Stimulated activated memory B cell treated with anti-CD40 and anti-IgM and Interleukin-4, amounts not matched to agents 10 μg/mL and 1 μg/mL and 100 μg/mL, for 72 hours (primary cell): ENCODE measurements around the gene PARD6A.
A peak's percentile ranks its signal among the peaks of the same experiment; 100 is the strongest.

ENCODE experiments used
- ATAC-seq: fragments of 150-1000 bp; cut with Tn5 transposase; 2 replicates; pipeline ENCODE4 v1.10.0; 2021
- H3K27ac Mint-ChIP-seq: one replicate; pipeline ENCODE4 v1.8.0; 2022; ENCODE audit warnings: mild to moderate bottlenecking, mixed read lengths
- H3K27me3 Mint-ChIP-seq: one replicate; pipeline ENCODE4 v1.8.0; 2022; ENCODE audit warnings: mixed read lengths
- H3K36me3 Mint-ChIP-seq: one replicate; pipeline ENCODE4 v1.8.0; 2022; ENCODE audit warnings: mixed read lengths
- H3K4me1 Mint-ChIP-seq: one replicate; pipeline ENCODE4 v1.8.0; 2022; ENCODE audit warnings: mixed read lengths
- H3K4me3 Mint-ChIP-seq: one replicate; pipeline ENCODE4 v1.8.0; 2022; ENCODE audit warnings: mild to moderate bottlenecking, moderate library complexity, mixed read lengths
- H3K9me3 Mint-ChIP-seq: one replicate; pipeline ENCODE4 v1.8.0; 2022; ENCODE audit warnings: mixed read lengths

PARD6A gene

GRCh38 chr16:67659675-67660563 is 841 bp upstream of the PARD6A start, which contains the start of gene ACD:
Gene ACD (minus strand): TSS chr16:67660260. CDS start chr16:67660220, 40 bp downstream.
- H3K4me1 Mint-ChIP-seq: peaks cover 50% of the 10 kb centered on the region
- no peaks in the 10 kb centered on the region for H3K9me3 Mint-ChIP-seq
- H3K36me3 Mint-ChIP-seq: peaks cover 21% of the 10 kb centered on the region
- H3K27me3 Mint-ChIP-seq: no peaks in the 10 kb centered on the region
- H3K27ac Mint-ChIP-seq: peak within 1 kb of the TSS; percentile 90
- peak within 1 kb of the TSS; percentile 85 for H3K4me3 Mint-ChIP-seq
- ATAC-seq: peak; percentile 82

GRCh38 chr16:67661101-67661761 is 471 bp downstream of the PARD6A start:
- Mint-ChIP-seq H3K4me3 (peak overlapping the region; percentile 85), H3K27ac (peak overlapping the region; percentile 90), H3K4me1 (peaks cover 46% of the 10 kb centered on the region), H3K27me3 (no peaks in the 10 kb centered on the region), H3K9me3 (no peaks in the 10 kb centered on the region), H3K36me3 (peaks cover 16% of the 10 kb centered on the region)
- ATAC-seq: no peak

GRCh38 chr16:67661886-67662652 is 1.3 kb downstream of the PARD6A start:
- Mint-ChIP-seq H3K9me3 (no peaks in the 10 kb centered on the region), H3K36me3 (peaks cover 16% of the 10 kb centered on the region), H3K27ac (peak overlapping the region; percentile 90), H3K4me3 (peak overlapping the region; percentile 85), H3K4me1 (peaks cover 55% of the 10 kb centered on the region), H3K27me3 (no peaks in the 10 kb centered on the region)
- ATAC-seq: no peak

- H3K27me3 Mint-ChIP-seq: no peaks in the 10 kb centered on the region
- H3K4me3 Mint-ChIP-seq: no peak overlapping the region
- no peak overlapping the region for H3K27ac Mint-ChIP-seq
- peaks cover 16% of the 10 kb centered on the region for H3K36me3 Mint-ChIP-seq
- H3K4me1 Mint-ChIP-seq: peaks cover 59% of the 10 kb centered on the region
- H3K9me3 Mint-ChIP-seq: no peaks in the 10 kb centered on the region
- no peak for ATAC-seq
Observed at GRCh38 chr16:67662653-67663010, 1.9 kb downstream of the PARD6A start.

- Mint-ChIP-seq H3K4me1 (peaks cover 59% of the 10 kb centered on the region), H3K9me3 (no peaks in the 10 kb centered on the region), H3K36me3 (peaks cover 16% of the 10 kb centered on the region), H3K4me3 (no peak overlapping the region), H3K27ac (no peak overlapping the region), H3K27me3 (no peaks in the 10 kb centered on the region)
- ATAC-seq: no peak
Observed at GRCh38 chr16:67663151-67663876, 2.6 kb downstream of the PARD6A start.

- ATAC-seq: no peak
Observed at GRCh38 chr16:67663877-67664222, 3.1 kb downstream of the PARD6A start.

GRCh38 chr16:67664258-67664657 is 3.5 kb downstream of the PARD6A start:
- Mint-ChIP-seq H3K4me3 (no peak overlapping the region), H3K36me3 (peaks cover 16% of the 10 kb centered on the region), H3K9me3 (no peaks in the 10 kb centered on the region), H3K4me1 (peaks cover 59% of the 10 kb centered on the region), H3K27me3 (no peaks in the 10 kb centered on the region), H3K27ac (no peak overlapping the region)
- ATAC-seq: no peak

More at GRCh38 chr16:67663877-67664222, 3.1 kb downstream of the PARD6A start:
- no peak overlapping the region for H3K4me3 Mint-ChIP-seq
- H3K9me3 Mint-ChIP-seq: no peaks in the 10 kb centered on the region
- H3K4me1 Mint-ChIP-seq: peaks cover 59% of the 10 kb centered on the region
- peaks cover 16% of the 10 kb centered on the region for H3K36me3 Mint-ChIP-seq
- H3K27me3 Mint-ChIP-seq: no peaks in the 10 kb centered on the region
- H3K27ac Mint-ChIP-seq: no peak overlapping the region

GRCh38 chr16:67664871-67665270 is 4.1 kb downstream of the PARD6A start:
- Mint-ChIP-seq H3K27me3 (no peaks in the 10 kb centered on the region), H3K27ac (no peak overlapping the region), H3K9me3 (no peaks in the 10 kb centered on the region), H3K4me3 (no peak overlapping the region), H3K4me1 (peaks cover 59% of the 10 kb centered on the region), H3K36me3 (peaks cover 13% of the 10 kb centered on the region)
- ATAC-seq: no peak

- H3K27ac Mint-ChIP-seq: peak overlapping the region; percentile 92
Observed at GRCh38 chr16:67665598-67665997, 4.8 kb downstream of the PARD6A start.

GRCh38 chr16:67666032-67666551 is 5.3 kb downstream of the PARD6A start:
- Mint-ChIP-seq H3K27ac (peak overlapping the region; percentile 92), H3K4me3 (peak overlapping the region; percentile 88), H3K9me3 (no peaks in the 10 kb centered on the region), H3K4me1 (peaks cover 59% of the 10 kb centered on the region), H3K36me3 (peaks cover 13% of the 10 kb centered on the region), H3K27me3 (no peaks in the 10 kb centered on the region)
- peak; percentile 1 for ATAC-seq

More at GRCh38 chr16:67665598-67665997, 4.8 kb downstream of the PARD6A start:
- H3K27me3 Mint-ChIP-seq: no peaks in the 10 kb centered on the region
- ATAC-seq: no peak
- H3K9me3 Mint-ChIP-seq: no peaks in the 10 kb centered on the region
- peaks cover 13% of the 10 kb centered on the region for H3K36me3 Mint-ChIP-seq
- H3K4me3 Mint-ChIP-seq: peak overlapping the region; percentile 68
- H3K4me1 Mint-ChIP-seq: peaks cover 62% of the 10 kb centered on the region

GRCh38 chr16:67666559-67667452 is 6.0 kb downstream of the PARD6A start, which contains the start of the genes C16orf86 and ENKD1:
Gene C16orf86 (plus strand): TSS chr16:67666814. CDS start chr16:67666971, 157 bp downstream.
Gene ENKD1 (minus strand): TSS chr16:67666750. CDS start chr16:67666442, 308 bp downstream.
- Mint-ChIP-seq H3K9me3 (no peaks in the 10 kb centered on the region), H3K27ac (peak within 1 kb of the TSS; percentile 92), H3K4me1 (peaks cover 52% of the 10 kb centered on the region), H3K4me3 (peak within 1 kb of the TSS; percentile 88), H3K27me3 (no peaks in the 10 kb centered on the region), H3K36me3 (peaks cover 13% of the 10 kb centered on the region)
- ATAC-seq: peak; percentile 83

- Mint-ChIP-seq H3K4me1 (peaks cover 55% of the 10 kb centered on the region), H3K27me3 (no peaks in the 10 kb centered on the region), H3K4me3 (peak overlapping the region; percentile 88), H3K27ac (peak overlapping the region; percentile 92), H3K9me3 (no peaks in the 10 kb centered on the region), H3K36me3 (peaks cover 13% of the 10 kb centered on the region)
- no peak for ATAC-seq
Observed at GRCh38 chr16:67667453-67667816, 6.7 kb downstream of the PARD6A start.

- peak; percentile 84 for ATAC-seq
- peak overlapping the region; percentile 88 for H3K4me3 Mint-ChIP-seq
- peaks cover 60% of the 10 kb centered on the region for H3K4me1 Mint-ChIP-seq
- H3K9me3 Mint-ChIP-seq: no peaks in the 10 kb centered on the region
- peak overlapping the region; percentile 92 for H3K27ac Mint-ChIP-seq
- H3K27me3 Mint-ChIP-seq: no peaks in the 10 kb centered on the region
- H3K36me3 Mint-ChIP-seq: peaks cover 13% of the 10 kb centered on the region
Observed at GRCh38 chr16:67667817-67668494, 7.2 kb downstream of the PARD6A start.
